Middle frontal gyrus (tissue), 1 donor: ENCODE results near the gene UBE2H.
"Not testable (repeated sequence)": the region's sequence is repeated elsewhere in the genome, so short reads cannot be mapped to it uniquely, and the experiment has no call there.

Experiments used
- DNase-seq: peaks from one replicate; pipeline ENCODE4 v3.0.0-alpha.2; 2015; ENCODE audit warnings: low spot score; ENCODE audit errors: extremely low spot score

Gene UBE2H

GRCh38 chr7:129909669-129910068 lies 43.1 kb downstream of the UBE2H start:
- no peak for DNase-seq

DNA sequence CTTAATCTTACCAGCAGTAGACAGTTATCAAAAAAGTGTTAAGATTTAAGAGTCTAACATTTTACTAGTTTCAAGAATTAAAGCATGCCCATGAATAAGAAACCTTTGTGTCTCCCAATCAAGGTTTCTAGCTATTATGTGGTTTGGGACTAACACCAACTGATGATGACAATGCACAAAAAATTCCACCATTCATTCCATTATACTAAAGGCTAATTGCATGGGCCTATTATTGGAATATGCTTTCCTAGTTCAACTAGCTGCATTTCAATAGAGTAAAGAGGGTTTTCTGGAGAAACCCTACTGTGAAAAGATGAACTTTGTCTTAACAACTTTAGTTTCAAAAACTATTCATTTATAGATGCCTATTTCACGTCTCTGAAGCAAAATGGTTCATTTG lies 44.6 kb downstream of the UBE2H start:
- no peak for DNase-seq

DNA sequence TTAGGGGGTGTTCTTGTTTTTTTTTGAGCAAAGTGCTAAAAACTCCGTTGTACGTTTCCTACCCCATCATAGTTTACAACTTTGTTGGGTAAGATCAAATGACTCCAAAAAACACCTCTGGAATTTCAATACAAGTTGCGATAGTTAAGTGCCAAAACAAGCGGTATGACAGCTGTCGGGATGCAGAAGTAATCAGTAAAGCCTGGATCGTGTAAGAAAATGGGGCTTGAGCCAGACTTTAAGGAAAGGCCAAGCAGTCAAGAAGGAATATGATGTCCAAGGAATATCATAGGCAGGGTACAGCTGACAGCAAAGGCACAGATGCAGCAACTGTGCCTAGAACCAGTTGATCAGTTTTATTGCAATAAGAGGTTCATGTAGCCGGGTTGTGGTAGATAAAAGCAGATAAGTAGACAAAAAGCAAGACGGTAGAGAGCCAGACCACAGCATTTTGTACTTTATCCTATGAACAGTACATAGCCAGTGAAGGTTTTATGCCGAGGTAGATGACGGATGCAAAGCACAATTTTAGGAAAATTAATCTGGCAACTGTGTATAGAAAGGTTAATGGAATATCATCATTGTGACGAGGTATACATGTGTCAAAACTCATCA lies 45.5 kb downstream of the UBE2H start:
- no peak for DNase-seq

DNA sequence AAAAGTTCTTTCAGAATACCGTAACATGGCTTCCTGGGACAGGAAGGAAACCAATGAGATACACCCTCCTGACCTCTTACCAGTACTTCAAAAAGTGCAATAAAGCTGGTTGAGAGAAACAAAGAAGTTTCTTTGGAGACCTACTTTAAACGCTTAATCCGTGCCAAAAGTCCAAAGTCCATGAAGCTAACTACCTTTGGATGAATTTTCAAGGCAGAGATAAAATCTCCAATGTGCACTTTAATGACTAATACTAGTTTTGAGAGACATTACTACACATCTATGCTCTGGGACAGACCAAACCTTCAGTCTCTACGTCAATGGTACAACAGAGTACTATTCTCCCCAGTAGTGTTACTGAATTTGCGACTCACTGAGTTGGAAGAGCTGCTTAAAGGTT lies 46.1 kb downstream of the UBE2H start:
- DNase-seq, result no peak

- no peak for DNase-seq
Observed at GRCh38 chr7:129903935-129904334, 48.8 kb downstream of the UBE2H start.

- DNase-seq, result no peak
Observed at GRCh38 chr7:129902788-129903422, 49.9 kb downstream of the UBE2H start.

DNA sequence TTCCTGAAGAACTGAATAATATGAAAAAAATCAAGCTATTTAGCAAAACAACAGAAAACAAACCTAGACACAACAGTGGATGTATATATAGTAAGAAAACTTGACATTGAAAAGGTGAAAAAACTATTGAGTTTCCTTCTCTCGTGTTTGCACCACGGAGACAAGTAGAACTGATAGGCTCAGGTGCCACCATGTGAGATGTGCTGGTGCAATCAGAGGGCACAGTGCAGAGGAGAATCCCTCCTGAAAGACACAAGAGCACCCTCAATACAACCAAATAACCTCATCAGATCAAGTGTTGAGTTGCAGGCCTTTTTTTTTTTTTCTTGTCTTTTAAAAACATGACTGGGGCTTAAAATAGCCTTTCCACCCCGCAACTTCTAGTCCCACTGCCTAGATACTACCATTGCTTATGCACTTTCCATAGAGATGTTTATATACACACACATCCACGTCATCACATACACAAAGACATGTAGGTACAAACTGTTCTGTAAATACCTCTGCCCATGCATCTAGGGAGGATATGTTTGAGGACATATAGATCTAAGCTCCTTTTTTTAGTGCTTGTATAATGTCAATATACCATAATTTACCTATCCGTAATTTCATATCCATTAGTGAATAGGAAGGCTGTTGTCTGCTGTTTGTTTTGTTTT lies 54.1 kb downstream of the UBE2H start:
- no peak for DNase-seq

DNA sequence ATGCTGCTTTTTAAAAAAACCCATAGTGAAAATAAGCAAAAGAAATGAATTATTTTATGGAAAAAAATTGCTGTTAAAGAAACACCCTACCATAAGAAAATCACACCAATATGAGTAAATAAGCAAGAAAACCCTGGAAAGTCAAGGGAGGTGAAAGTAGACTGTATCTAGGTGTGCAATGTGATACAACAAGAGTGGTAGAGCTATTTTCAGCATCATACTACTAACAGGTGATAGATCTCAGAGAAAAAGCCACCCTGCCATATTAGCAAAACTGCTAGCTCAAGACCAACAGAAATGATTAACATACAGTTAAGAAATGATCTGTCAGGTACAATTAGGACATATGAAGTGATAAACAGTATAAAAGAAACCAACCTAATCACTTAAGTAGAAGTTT lies 54.8 kb downstream of the UBE2H start:
- no peak for DNase-seq

DNA sequence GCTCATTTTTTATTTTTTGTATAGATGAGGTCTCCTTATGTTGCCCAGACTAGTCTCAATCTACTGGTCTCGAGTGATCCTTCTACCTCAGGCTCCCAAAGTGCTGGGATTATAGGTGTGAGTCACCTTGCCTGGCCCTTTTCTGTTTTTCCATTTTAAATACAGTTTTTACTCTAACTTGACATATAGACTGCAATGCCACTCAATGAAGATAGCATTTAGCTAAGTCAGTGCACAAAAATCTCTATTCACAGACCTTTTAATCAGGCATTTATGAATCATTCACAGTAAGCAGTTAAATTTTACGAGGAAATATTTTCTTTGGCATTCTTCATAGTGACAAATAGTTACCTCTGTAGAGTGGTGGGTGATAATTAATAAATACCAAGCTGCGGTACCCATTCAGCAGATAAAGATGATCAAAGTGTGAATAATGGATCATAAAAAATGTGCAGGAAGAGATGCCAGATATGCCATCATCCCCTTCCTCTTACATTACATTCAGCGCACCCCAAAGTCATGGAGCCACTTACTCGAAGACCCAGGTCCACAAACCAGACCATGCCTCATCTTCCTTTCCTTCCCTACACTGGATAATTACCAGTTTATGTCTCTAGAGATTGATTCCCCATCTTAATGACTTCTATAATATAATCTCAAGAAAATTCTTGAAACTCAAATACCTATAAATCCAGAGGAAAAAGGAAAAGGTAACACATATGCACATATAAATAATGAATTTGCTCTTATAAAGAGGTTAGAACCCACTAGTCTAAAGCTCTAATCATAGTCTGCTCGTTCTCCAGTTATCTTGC lies 56.0 kb downstream of the UBE2H start:
- DNase-seq, result no peak

DNA sequence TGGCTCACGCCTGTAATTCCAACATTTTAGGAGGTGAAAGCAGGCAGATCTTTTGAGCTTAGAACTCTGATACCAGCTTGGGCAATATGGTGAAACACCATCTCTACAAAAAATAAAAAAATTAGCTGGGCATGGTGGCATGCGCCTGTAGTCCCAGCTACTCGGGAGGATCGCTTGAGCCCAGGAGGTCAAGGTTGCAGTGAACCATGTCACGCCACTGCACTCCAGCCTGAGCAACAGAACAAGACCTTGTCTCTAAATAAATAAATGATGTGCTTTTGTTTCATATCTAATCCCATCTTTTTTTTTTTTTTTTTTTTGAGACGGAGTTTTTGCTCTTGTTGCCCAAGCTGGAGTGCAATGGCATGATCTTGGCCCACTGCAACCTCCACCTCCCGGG lies 58.6 kb downstream of the UBE2H start:
- DNase-seq, result not testable (repeated sequence)

DNA sequence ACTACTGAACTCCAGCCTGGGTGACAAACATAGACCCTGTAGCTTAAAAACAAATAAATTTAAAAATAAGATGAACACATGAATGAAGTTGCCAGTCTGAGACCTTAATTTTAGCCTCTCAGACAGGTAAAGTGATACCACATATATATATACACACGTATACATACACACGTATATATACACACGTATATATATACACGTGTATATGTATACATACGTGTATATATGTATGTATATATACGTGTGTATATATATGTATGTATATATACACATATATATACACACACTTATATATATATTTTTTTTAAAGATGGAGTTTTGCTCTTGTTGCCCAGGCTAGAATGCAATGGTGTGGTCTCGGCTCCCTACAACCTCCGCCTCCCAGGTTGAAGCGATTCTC lies 62.7 kb downstream of the UBE2H start:
- DNase-seq, result no peak

GRCh38 chr7:129889133-129889844 lies 63.5 kb downstream of the UBE2H start:
- DNase-seq, result no peak

DNA sequence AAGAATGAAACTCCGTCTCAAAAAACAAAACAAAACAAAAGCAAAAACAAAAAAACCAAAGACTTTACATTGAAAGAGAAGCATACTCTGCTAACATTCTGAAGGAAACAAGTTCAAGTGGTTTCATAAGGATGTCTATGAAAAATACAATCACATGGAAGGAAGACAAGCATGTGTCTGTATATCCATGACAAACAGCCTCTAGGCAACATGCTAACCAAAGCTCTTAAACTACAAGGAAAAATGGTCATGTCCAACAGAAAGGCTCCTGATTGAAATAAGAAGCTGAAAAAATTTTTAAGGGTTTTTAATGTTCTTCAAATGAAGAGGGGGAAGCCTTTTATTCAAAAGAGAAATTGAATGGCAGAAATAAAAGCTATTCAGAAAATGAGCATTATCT lies 64.9 kb downstream of the UBE2H start:
- no peak for DNase-seq

DNA sequence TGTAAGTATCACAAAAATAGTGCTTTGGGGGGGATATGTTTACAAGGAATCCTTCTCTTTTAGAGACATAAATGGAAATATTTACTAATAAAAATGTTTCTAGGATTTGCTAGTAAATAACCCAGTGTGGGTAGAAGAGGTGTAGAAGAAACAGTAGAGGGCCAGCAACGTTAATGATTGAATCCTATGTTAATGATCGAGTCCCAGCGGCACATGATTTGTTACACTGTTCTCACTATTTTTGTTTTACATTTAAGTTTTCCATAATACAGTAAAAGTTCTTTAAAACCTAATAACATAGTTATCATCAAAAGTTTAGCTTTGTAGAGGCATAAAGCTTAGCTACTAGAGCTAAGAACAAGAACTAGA lies 66.0 kb downstream of the UBE2H start:
- DNase-seq, result no peak

- DNase-seq, result no peak
Observed at GRCh38 chr7:129886167-129886817, 66.5 kb downstream of the UBE2H start.

DNA sequence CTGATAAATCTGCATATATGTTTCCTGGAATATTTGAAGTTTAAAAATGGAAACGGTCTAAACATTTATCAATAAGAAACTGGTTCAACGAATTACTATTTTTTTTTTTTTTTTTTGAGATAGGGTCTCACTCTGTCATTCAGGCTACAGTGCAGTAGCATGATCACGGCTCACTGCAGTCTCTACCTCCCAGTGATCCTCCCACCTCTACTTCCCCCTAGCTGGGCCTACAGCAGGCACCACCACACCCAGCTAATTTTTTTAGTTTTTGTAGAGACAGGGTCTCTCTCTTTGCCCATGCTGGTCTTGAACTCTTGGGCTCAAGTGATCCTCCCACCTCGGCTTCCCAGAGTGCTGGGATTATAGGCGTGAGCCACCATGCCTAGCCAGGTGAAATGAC lies 68.3 kb downstream of the UBE2H start:
- no peak for DNase-seq

DNA sequence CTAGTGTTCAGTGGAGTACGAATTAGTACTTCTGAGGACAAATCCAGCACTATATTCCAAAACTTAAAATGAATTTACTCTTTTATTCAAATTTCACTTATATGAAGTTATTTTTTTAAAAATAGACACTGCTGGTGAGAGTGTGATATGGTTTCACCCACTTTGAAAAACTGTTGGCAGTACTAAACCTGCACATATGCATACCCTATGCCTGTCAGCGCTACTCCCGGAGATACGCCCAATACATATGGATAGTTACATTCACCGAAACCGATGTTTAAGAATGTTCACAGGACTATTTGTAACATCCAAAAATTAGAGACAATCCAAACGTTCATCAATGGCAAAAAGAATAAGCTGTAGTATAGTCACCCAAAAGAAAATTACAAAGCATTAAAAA lies 69.6 kb downstream of the UBE2H start:
- DNase-seq, result no peak

DNA sequence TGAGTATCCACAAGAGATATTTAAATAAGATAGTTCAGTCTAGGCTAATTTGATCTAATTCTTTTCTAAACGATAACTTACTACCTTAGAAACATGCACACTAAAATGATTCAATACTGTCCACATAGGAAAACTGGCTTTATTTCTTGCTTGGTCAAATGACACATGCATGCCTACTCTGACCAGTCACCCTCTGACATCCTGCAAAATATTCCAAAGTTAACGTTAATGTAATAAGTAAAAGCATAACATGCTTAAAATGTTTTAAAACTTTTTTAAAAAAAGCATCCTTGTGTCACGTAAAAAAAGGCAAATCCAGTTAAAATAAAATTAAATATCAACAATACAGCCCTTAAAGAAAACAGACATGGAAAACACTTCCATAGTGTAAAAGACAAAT lies 70.2 kb downstream of the UBE2H start:
- no peak for DNase-seq

GRCh38 chr7:129877146-129877792 lies 75.5 kb downstream of the UBE2H start:
- no peak for DNase-seq

DNA sequence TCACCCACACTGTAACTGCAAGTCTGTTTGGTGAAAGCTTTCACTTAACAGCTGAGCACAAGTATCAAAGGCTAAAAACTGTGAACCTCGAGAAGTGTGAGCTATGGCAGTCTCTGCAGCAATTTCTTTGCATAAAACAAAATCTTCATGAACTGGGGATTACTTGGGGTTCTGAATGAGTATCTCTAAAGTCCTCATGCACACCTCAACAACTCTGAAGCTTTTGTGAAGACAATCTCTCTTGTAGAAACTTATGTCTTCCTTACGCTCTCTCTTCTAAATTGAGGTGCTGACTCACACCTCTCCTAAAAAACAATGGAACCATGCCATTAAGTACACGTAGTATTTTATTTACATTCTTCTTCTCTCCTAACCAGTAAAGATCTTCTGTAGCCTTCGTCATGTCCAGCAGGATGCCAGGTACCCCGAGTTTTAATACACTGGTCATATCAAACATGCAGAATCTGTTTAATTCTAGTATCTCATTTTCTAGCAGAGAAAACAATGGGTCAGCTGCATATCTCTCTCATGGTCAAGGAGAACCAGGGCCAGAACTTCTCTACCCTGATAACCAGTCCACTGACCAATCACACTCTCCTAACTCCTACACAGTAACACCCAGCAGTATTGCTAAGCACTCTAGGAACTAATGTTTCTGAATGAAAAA lies 76.9 kb downstream of the UBE2H start:
- no peak for DNase-seq
